NB4 (cell line): ENCODE data around the gene TAF11.
"Not testable (repeated sequence)": the region's sequence is repeated elsewhere in the genome, so short reads cannot be mapped to it uniquely, and the experiment has no call there.

Experiments used
- DNase-seq: peaks from one replicate; pipeline ENCODE4 v3.0.0; 2010; ENCODE audit warnings: low read depth
- H3K4me3 ChIP-seq: one replicate; pipeline ENCODE4 v1.5.1; 2011; ENCODE audit warnings: mild to moderate bottlenecking, low read depth, low read length, moderate library complexity
- MYC ChIP-seq: IDR thresholded peaks from 2 replicates; pipeline ENCODE4 v1.6.1; 2011; ENCODE audit warnings: low read depth, low read length
- POLR2A ChIP-seq: IDR thresholded peaks from 2 replicates; pipeline ENCODE4 v1.6.1; 2011; ENCODE audit warnings: mild to moderate bottlenecking; ENCODE audit not compliant: insufficient read length; ENCODE audit errors: extremely low read depth
- TF ChIP-seq, protein P1 (sequence below): IDR thresholded peaks from one replicate; pipeline ENCODE4 v1.5.1; 2012; ENCODE audit warnings: low read depth, low read length
- TF ChIP-seq, protein P2 (sequence below): IDR thresholded peaks from 2 replicates; pipeline ENCODE4 v1.6.1; 2011; ENCODE audit warnings: low read depth, low read length

The TAF11 gene, protein sequence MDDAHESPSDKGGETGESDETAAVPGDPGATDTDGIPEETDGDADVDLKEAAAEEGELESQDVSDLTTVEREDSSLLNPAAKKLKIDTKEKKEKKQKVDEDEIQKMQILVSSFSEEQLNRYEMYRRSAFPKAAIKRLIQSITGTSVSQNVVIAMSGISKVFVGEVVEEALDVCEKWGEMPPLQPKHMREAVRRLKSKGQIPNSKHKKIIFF

DNA sequence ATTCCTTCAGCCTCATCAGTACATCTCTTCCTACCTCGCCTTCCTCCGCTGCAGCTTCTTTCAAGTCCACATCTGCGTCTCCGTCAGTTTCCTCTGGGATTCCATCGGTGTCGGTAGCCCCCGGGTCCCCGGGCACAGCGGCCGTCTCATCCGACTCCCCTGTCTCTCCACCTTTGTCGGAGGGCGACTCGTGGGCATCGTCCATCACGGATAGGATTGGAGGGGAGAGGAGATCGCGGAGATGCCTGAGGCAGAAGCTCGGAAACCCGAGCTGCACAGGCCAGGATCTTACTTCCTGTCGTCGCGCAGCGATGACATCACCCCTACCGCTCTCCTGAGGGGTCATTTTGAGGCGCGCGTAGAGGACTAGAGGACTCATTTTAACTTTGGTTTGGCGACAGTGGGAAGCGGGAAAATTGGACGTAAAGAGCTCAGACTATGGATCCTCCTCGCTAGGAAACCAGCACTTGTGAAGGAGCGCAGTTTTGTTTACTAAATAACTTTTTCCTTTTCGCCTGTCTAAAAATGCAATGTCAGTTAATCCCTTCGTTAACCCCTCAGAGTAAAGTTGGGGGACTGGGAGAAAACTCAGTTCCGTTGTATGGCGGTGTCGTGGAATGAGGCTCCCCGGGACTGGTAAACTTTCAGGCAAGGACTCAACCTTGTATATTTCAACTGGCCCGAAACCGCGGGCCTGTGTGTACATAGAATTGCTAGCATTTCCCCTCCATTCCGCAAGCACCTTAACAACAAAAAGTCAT, at the start of gene TAF11:
TSS of gene TAF11 (minus strand) at position 290 of the 761 bp plus-strand sequence. CDS start at position 205, 85 bp downstream.
- TF ChIP-seq POLR2A (peak; percentile 93), MYC (peak; percentile 71)
- TF ChIP-seq, protein P1, sequence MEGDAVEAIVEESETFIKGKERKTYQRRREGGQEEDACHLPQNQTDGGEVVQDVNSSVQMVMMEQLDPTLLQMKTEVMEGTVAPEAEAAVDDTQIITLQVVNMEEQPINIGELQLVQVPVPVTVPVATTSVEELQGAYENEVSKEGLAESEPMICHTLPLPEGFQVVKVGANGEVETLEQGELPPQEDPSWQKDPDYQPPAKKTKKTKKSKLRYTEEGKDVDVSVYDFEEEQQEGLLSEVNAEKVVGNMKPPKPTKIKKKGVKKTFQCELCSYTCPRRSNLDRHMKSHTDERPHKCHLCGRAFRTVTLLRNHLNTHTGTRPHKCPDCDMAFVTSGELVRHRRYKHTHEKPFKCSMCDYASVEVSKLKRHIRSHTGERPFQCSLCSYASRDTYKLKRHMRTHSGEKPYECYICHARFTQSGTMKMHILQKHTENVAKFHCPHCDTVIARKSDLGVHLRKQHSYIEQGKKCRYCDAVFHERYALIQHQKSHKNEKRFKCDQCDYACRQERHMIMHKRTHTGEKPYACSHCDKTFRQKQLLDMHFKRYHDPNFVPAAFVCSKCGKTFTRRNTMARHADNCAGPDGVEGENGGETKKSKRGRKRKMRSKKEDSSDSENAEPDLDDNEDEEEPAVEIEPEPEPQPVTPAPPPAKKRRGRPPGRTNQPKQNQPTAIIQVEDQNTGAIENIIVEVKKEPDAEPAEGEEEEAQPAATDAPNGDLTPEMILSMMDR, result no peak
- TF ChIP-seq, protein P2, sequence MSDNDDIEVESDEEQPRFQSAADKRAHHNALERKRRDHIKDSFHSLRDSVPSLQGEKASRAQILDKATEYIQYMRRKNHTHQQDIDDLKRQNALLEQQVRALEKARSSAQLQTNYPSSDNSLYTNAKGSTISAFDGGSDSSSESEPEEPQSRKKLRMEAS, result peak; percentile 40; the same call in 1 of the 2 replicates
- peak; percentile 96 for DNase-seq
- peak within 1 kb of the TSS; percentile 83 for H3K4me3 ChIP-seq

DNA sequence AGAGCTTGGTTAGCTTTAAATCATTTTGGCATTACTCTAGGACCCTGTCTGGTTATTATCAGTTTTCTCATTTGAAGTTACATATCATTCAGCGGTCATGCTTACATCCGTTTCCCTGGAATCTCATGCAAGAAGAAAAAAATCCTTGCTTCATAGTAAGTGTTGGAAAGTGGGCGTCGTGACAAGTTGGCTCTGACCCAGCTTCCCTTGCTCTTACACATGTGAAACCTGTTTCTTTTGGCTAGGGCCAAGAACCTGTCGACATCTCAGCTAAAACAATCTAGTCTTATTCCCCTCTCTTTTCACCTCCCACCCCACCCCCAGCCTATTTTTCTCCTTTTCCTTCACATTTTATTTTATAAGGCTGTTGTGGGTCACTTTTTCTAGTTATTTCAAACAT, 46.7 kb upstream of the TAF11 start:
- H3K4me3 ChIP-seq, result no peak overlapping the region
- TF ChIP-seq POLR2A, result no peak
- TF ChIP-seq, protein P1, result no peak
- TF ChIP-seq, protein P2, result no peak
- TF ChIP-seq MYC, result no peak
- DNase-seq, result no peak

DNA sequence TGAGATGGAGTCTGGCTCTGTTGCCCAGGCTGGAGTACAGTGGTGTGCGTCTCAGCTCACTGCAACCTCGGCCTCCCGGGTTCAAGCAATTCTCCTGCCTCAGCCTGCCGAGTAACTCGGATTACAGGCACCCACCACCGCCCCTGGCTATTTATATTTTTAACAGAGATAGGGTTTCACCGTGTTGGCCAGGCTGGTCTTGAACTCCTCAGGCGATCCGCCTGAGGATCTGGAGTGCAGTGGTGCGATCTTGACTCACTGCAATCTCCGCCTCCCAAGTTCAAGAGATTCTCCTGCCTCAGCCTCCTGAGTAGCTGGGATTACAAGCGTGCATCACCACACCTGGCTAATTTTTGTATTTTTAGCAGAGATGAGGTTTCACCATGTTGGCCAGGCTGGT, 44.4 kb upstream of the TAF11 start:
- DNase-seq, H3K4me3 ChIP-seq: not testable (repeated sequence)

DNA sequence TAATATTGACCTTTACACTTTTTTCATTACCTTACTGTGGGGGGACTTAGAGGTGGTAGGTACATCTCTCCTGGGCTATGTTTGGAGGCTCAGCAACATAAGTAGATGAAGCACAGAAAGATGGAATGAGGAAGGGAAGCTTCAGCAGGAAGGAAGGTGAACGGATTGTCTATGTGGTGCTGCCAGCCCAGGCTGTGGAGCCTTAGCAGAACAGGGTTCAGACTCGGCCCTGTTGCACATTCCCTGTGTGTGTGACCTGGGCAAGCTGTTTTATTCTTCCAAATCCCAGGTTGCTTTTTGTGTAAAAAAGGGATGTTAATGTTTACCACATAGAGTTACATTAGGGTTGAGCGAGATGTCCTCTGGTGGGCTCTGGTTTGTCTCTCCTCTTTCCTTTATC, 42.4 kb upstream of the TAF11 start:
- TF ChIP-seq MYC, result no peak
- no peak for DNase-seq
- no peak overlapping the region for H3K4me3 ChIP-seq

DNA sequence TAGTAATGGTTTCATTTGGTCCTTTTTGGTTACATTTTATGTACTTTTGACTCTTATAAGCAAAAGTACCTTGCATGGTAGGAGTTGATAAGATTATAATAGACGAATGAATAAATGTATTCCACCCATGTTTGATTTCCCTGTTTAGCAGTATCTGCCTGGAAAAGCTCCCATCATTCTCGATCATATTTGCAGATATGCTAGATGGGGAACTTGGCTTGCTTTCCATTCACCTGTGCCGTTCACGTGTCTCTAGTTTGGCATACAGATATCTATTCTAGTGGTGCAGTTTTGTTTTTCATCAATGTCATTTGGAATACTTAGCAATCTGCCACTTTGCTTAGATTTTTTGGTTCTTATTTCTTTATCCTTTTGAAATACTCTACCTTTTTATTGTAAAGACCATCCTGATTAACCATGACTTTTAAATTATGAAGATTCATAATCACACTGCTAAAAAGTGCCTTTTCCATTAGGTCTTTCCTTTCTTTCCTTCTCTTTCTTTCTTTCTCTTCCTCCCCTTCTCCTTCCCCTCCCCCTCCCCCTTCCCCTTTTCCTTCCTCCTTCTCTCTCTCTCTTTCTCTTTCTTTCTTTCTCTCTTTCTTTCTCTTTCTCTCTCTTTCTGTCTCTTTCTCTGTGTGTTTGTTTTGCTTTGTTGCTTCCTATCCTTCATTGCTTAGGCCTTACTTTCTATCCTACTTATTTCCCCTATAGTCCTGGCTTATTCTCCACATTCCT, 41.6 kb upstream of the TAF11 start:
- H3K4me3 ChIP-seq, result no peak overlapping the region

DNA sequence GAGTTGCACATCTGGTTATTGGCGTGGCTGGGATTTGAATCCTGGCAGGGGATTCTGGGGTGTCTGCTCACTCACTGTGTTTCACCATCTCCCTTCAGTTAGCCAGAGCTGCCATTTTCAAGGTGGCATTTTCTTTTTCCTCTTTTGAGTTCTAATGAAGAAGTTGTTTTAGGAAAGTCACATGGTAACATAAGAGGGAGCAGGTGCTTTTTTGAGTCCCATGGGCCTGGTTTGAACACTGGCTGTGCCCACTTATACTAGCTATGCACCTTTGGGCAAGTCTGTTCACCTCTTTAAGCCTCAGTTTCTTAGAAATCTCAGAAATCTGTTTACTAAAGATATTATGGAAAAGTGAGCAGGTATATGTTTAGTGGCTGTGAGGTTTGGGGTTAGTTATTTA, 40.9 kb upstream of the TAF11 start:
- DNase-seq, result no peak
- TF ChIP-seq, protein P2, result no peak
- no peak for TF ChIP-seq POLR2A
- TF ChIP-seq, protein P1, result no peak
- TF ChIP-seq MYC, result no peak
- no peak overlapping the region for H3K4me3 ChIP-seq

More for the DNA sequence above, 41.6 kb upstream of the TAF11 start:
- TF ChIP-seq POLR2A (no peak), MYC (no peak)
- TF ChIP-seq, protein P1, result no peak
- TF ChIP-seq, protein P2, result no peak
- no peak for DNase-seq
